Endothelial cell of umbilical vein (primary cell): ENCODE measurements around the gene GNAS-AS1. TPM values are rescaled to one million over a fixed set of nuclear protein-coding genes. Genes with fewer than 3 reads are reported as not detected.

Source experiments
- BruUV-seq: library from RNA; stranded (reverse); fragments of 400-500 nt; replicated peaks from 2 replicates; lab custom pipeline; 2021; lab: Mats Ljungman, UMichigan
- CTCF ChIA-PET: fragments of 300-600, 350-600 bp; sonication (Branson Sonifier 250); formaldehyde crosslinking; loops from one replicate; lab custom pipeline; 2021; ENCODE audit warnings: antibody characterized with exemption, inconsistent platforms; lab: Charles Lee
- POLR2A ChIA-PET: fragments of 300-600, 350-600 bp; sonication (Branson Sonifier 250); formaldehyde crosslinking; loops from one replicate; lab custom pipeline; 2021; ENCODE audit warnings: antibody characterized with exemption, inconsistent platforms; lab: Charles Lee
- DNase-seq: peaks from one replicate; pipeline ENCODE4 v3.0.0-alpha.2; 2011; ENCODE audit warnings: low read depth, low spot score
- FAIRE-seq: peaks from 2 replicates; lab custom pipeline; 2011; peaks lifted over from hg19 to GRCh38; lab: Jason Lieb, UNC
- H2AFZ ChIP-seq: 2 replicates; pipeline ENCODE4 v1.6.0; 2012; ENCODE audit warnings: low read depth, low read length, control low read depth, inconsistent platforms
- H3K27ac ChIP-seq: 2 replicates; pipeline ENCODE4 v1.5.1; 2011; ENCODE audit warnings: low read depth, mild to moderate bottlenecking, control low read depth, low read length, moderate library complexity; ENCODE audit not compliant: insufficient read depth
- H3K27me3 ChIP-seq, 2 experiments: 2 replicates each; pipeline versions ENCODE4 v1.6.0 to v1.6.1; 2011; ENCODE audit warnings: low read length in 2 of 2, mixed read lengths in 1 of 2; ENCODE audit not compliant: control insufficient read depth in 2 of 2, insufficient read depth in 2 of 2
- H3K36me3 ChIP-seq, 2 experiments: 2 replicates in 1 of 2; 3 replicates in 1 of 2; pipeline ENCODE4 v1.5.1; 2011; ENCODE audit warnings: low read length in 2 of 2, mild to moderate bottlenecking in 1 of 2, moderate library complexity in 1 of 2; ENCODE audit not compliant: control insufficient read depth in 2 of 2, insufficient read depth in 2 of 2; ENCODE audit errors: extremely low read depth in 1 of 2
- H3K4me1 ChIP-seq: 3 replicates; pipeline ENCODE4 v1.5.1; 2011; ENCODE audit warnings: mild to moderate bottlenecking, low read length; ENCODE audit not compliant: control insufficient read depth, insufficient read depth; ENCODE audit errors: extremely low read depth
- H3K4me2 ChIP-seq: 2 replicates; pipeline ENCODE4 v1.6.1; 2011; ENCODE audit warnings: low read length, control low read depth, mixed read lengths; ENCODE audit not compliant: insufficient read depth
- H3K4me3 ChIP-seq, 3 experiments: fragments of 200-600 bp in 1 of 3; sonication (generic), shearing (Covaris generic) in 1 of 3; replicated peaks in 1 of 3; 2 replicates each; pipeline ENCODE4 v1.5.1; 2011 to 2016; ENCODE audit warnings: control low read depth in 3 of 3, low read length in 3 of 3, mild to moderate bottlenecking in 2 of 3, inconsistent platforms in 1 of 3, low read depth in 1 of 3, moderate library complexity in 1 of 3; ENCODE audit not compliant: insufficient read depth in 1 of 3
- H3K79me2 ChIP-seq: 2 replicates; pipeline ENCODE4 v1.6.0; 2012; ENCODE audit warnings: low read length, inconsistent platforms; ENCODE audit not compliant: control insufficient read depth, insufficient read depth
- H3K9ac ChIP-seq: replicated peaks from 2 replicates; pipeline ENCODE3; 2011; ENCODE audit warnings: low read length, control low read depth; ENCODE audit not compliant: insufficient read depth; ENCODE audit errors: extremely low read depth
- H3K9me1 ChIP-seq: replicated peaks from 3 replicates; pipeline ENCODE4 v1.6.0; 2011; ENCODE audit warnings: mild to moderate bottlenecking, low read length; ENCODE audit not compliant: control insufficient read depth, insufficient read depth; ENCODE audit errors: extremely low read depth
- H3K9me3 ChIP-seq: replicated peaks from 2 replicates; pipeline ENCODE4 v1.5.1; 2012; ENCODE audit warnings: low read length, inconsistent platforms; ENCODE audit not compliant: control insufficient read depth, insufficient read depth
- H4K20me1 ChIP-seq: replicated peaks from 2 replicates; pipeline ENCODE3; 2011; ENCODE audit warnings: mild to moderate bottlenecking, low read length; ENCODE audit not compliant: control insufficient read depth, insufficient read depth; ENCODE audit errors: extremely low read depth
- CTCF ChIP-seq, 2 donors: IDR thresholded peaks; 1 replicate in 1 of 2; 2 replicates in 1 of 2; pipeline ENCODE4 v1.5.1; 2011; ENCODE audit warnings: low read length in 2 of 2, mild to moderate bottlenecking in 2 of 2, moderate library complexity in 2 of 2, control low read depth in 1 of 2, inconsistent platforms in 1 of 2, low read depth in 1 of 2; ENCODE audit not compliant: insufficient read depth in 1 of 2; ENCODE audit errors: extremely low read depth in 1 of 2
- EZH2 ChIP-seq: IDR thresholded peaks from 2 replicates; pipeline ENCODE4 v1.6.1; 2012; ENCODE audit warnings: borderline replicate concordance, low read depth, mild to moderate bottlenecking, moderate library complexity, low read length, inconsistent platforms; ENCODE audit not compliant: severe bottlenecking
- FOS ChIP-seq: IDR thresholded peaks from 2 replicates; pipeline ENCODE4 v1.6.1; 2011; ENCODE audit warnings: mild to moderate bottlenecking, low read length, moderate library complexity, borderline replicate concordance; ENCODE audit not compliant: insufficient read depth
- GATA2 ChIP-seq: IDR thresholded peaks from 2 replicates; pipeline ENCODE4 v1.7.0; 2011; ENCODE audit warnings: low read depth, mild to moderate bottlenecking, moderate library complexity, mixed read lengths, low read length; ENCODE audit not compliant: insufficient read length, insufficient read depth
- JUN ChIP-seq: IDR thresholded peaks from 2 replicates; pipeline ENCODE4 v1.6.1; 2011; ENCODE audit warnings: borderline replicate concordance, low read depth; ENCODE audit not compliant: insufficient read length, insufficient read depth
- MAX ChIP-seq: IDR thresholded peaks from 2 replicates; pipeline ENCODE4 v1.6.1; 2011; ENCODE audit not compliant: insufficient read depth, insufficient read length
- MYC ChIP-seq: IDR thresholded peaks from one replicate; pipeline ENCODE4 v1.6.1; 2011; ENCODE audit warnings: mild to moderate bottlenecking, low read depth, low read length
- POLR2A ChIP-seq: IDR thresholded peaks from 2 replicates; pipeline ENCODE4 v1.6.1; 2012; ENCODE audit warnings: low read depth, mild to moderate bottlenecking, control low read depth, low read length
- POLR2AphosphoS5 ChIP-seq: IDR thresholded peaks from 2 replicates; pipeline ENCODE4 v1.6.1; 2012; ENCODE audit warnings: low read depth, mild to moderate bottlenecking, control low read depth, low read length, moderate library complexity; ENCODE audit not compliant: insufficient read depth
- dilution Hi-C: fragments of 300-500 bp; cut with MboI; formaldehyde crosslinking; loops from one replicate; pipeline ENCODE4 v1.15.0; 2019; ENCODE audit warnings: low sequenced_read_pairs; ENCODE audit not compliant: extremely low pct_ligation_motif_present
- intact Hi-C: fragments of 100-400 bp; cut with micrococcal nuclease; formaldehyde crosslinking; loops from one replicate; pipeline ENCODE4 v1.10.0; 2022
- polyA plus RNA-seq, 4 experiments: library from polyadenylated mRNA; depleted of rRNA in 3 of 4; stranded (reverse) in 3 of 4; unstranded in 1 of 4; fragments of >200 nt; gene quantifications; 2 replicates each; pipeline versions ENCODE4 v1.2.1 to v1.2.3, GENCODE V29; 2011 to 2012; ENCODE audit warnings: missing spikeins in 1 of 4
- total RNA-seq: library from RNA; stranded (reverse); gene quantifications from 2 replicates; pipeline ENCODE4 v1.2.3, GENCODE V29; 2021

Gene GNAS-AS1
- total and polyA plus RNA-seq, 2 donors (not counting 3 experiments of a cell fraction or from before 2014, with no cell fraction given): 0.11 to 0.58 TPM

GRCh38 chr20:58883241-58883691 is 32.6 kb upstream of the GNAS-AS1 start:
- Histone ChIP-seq H2AFZ (no peak overlapping the region), H3K79me2 (no peaks in the 10 kb centered on the region), H3K36me3 (no peaks in the 10 kb centered on the region), H3K9me1 (no peaks in the 10 kb centered on the region), H3K4me2 (no peak overlapping the region), H4K20me1 (no peaks in the 10 kb centered on the region), H3K9ac (no peak overlapping the region), H3K4me3 (no peak overlapping the region), H3K4me1 (no peaks in the 10 kb centered on the region), H3K9me3 (no peaks in the 10 kb centered on the region), H3K27ac (no peak overlapping the region), H3K27me3 (peaks cover 4 to 15% of the 10 kb centered on the region in 2 experiments)
- dilution Hi-C loops: no loop called here
- DNase-seq (no peak), FAIRE-seq (no peak)
- ChIA-PET CTCF (interaction anchor here (2.2 to 3.0 kb wide), 3 partner anchors 11 to 17 kb away, joined by 5 to 14 read pairs (median 7); no protein-coding TSS in a partner anchor), POLR2A (no interaction called here)
- intact Hi-C loops: no loop called here
- TF ChIP-seq MYC: no peak
- no peak for TF ChIP-seq JUN
- no peak for TF ChIP-seq MAX
- no peak for TF ChIP-seq POLR2AphosphoS5
- TF ChIP-seq CTCF (IDR thresholded peaks at IDR 0.05; ENCODE audit: extremely low read depth in 1 of 2, insufficient read depth in 1 of 2, low read depth in 1 of 2, low read length in 2 of 2): no peak
- TF ChIP-seq POLR2A: no peak
- TF ChIP-seq FOS: no peak
- no peak for TF ChIP-seq GATA2
- no peak for TF ChIP-seq EZH2
- BruUV-seq: no TSS peak
